Liver (tissue), 9 donors: ENCODE results near the gene TOR4A. TPM values are rescaled to one million over a fixed set of nuclear protein-coding genes. Genes with fewer than 3 reads are reported as not detected.

Experiments
- DNase-seq: peaks from one replicate; pipeline ENCODE4 v3.0.0-alpha.2; 2017; ENCODE audit warnings: low spot score
- H3K27ac ChIP-seq, 2 donors: one replicate each; pipeline ENCODE4 v1.7.0; 2013; ENCODE audit warnings: inconsistent platforms in 2 of 2, low read length in 2 of 2, control low read depth in 1 of 2, low read depth in 1 of 2, mild to moderate bottlenecking in 1 of 2
- H3K27me3 ChIP-seq, 4 donors: one replicate each; pipeline versions ENCODE4 v1.6.1 to v1.7.0; 2013; ENCODE audit warnings: low read length in 3 of 4, inconsistent platforms in 1 of 4, mild to moderate bottlenecking in 1 of 4, moderate library complexity in 1 of 4; ENCODE audit not compliant: control insufficient read depth in 4 of 4, insufficient read depth in 4 of 4
- H3K36me3 ChIP-seq, 4 donors: one replicate each; pipeline versions ENCODE4 v1.6.1 to v1.7.0; 2013; ENCODE audit warnings: low read length in 3 of 4, mild to moderate bottlenecking in 3 of 4, low read depth in 1 of 4, moderate library complexity in 1 of 4; ENCODE audit not compliant: control insufficient read depth in 4 of 4, insufficient read depth in 3 of 4
- H3K4me1 ChIP-seq, 4 donors: one replicate each; pipeline versions ENCODE4 v1.6.1 to v1.7.0; 2013; ENCODE audit warnings: low read length in 3 of 4, mild to moderate bottlenecking in 3 of 4, moderate library complexity in 1 of 4; ENCODE audit not compliant: control insufficient read depth in 4 of 4, insufficient read depth in 4 of 4
- H3K4me3 ChIP-seq, 3 donors: one replicate each; pipeline versions ENCODE4 v1.6.1 to v1.7.0; 2013; ENCODE audit warnings: low read length in 3 of 3, control low read depth in 1 of 3, low read depth in 1 of 3, mild to moderate bottlenecking in 1 of 3
- H3K9ac ChIP-seq, 2 donors: one replicate each; pipeline ENCODE4 v1.7.0; 2013; ENCODE audit warnings: low read length in 2 of 2, mild to moderate bottlenecking in 2 of 2, moderate library complexity in 2 of 2, control low read depth in 1 of 2, low read depth in 1 of 2
- H3K9me3 ChIP-seq, 4 donors: one replicate each; pipeline versions ENCODE4 v1.6.1 to v1.7.0; 2013; ENCODE audit warnings: low read length in 3 of 4; ENCODE audit not compliant: control insufficient read depth in 4 of 4
- ATF3 ChIP-seq: IDR thresholded peaks from 2 replicates; pipeline ENCODE4 v1.6.1; 2016; ENCODE audit warnings: antibody characterized with exemption
- CTCF ChIP-seq: fragments of 150-350 bp; IDR thresholded peaks from 2 replicates; pipeline ENCODE4 v1.5.1; 2017; ENCODE audit warnings: improper control_type of control experiment, low read depth, low read length; ENCODE audit not compliant: missing input control
- EGR1 ChIP-seq, 2 donors: IDR thresholded peaks; 2 replicates each; pipeline ENCODE4 v1.6.1; 2016 to 2018; ENCODE audit warnings: antibody characterized with exemption in 2 of 2, low read depth in 2 of 2
- FOXA1 ChIP-seq: IDR thresholded peaks from 2 replicates; pipeline ENCODE4 v1.6.1; 2016; ENCODE audit warnings: antibody characterized with exemption
- FOXA2 ChIP-seq: IDR thresholded peaks from 2 replicates; pipeline ENCODE4 v1.6.1; 2016; ENCODE audit warnings: antibody characterized with exemption
- GABPA ChIP-seq, 2 donors: IDR thresholded peaks in 1 of 2; conservative IDR thresholded peaks in 1 of 2; 2 replicates each; pipeline ENCODE4 v1.6.1; 2016; ENCODE audit warnings: antibody characterized with exemption in 2 of 2, mild to moderate bottlenecking in 1 of 2, moderate library complexity in 1 of 2
- HNF4A ChIP-seq, 2 donors: conservative IDR thresholded peaks; 2 replicates each; pipeline ENCODE4 v1.6.1; 2016; ENCODE audit warnings: antibody characterized with exemption in 2 of 2, mild to moderate bottlenecking in 2 of 2
- HNF4G ChIP-seq: IDR thresholded peaks from 2 replicates; pipeline ENCODE4 v1.6.1; 2016; ENCODE audit warnings: antibody characterized with exemption
- JUND ChIP-seq, 2 donors: IDR thresholded peaks; 2 replicates each; pipeline ENCODE4 v1.6.1; 2016; ENCODE audit warnings: antibody characterized with exemption in 2 of 2
- MAX ChIP-seq: IDR thresholded peaks from 2 replicates; pipeline ENCODE4 v1.6.1; 2016; ENCODE audit warnings: antibody characterized with exemption
- NR2F2 ChIP-seq: IDR thresholded peaks from 2 replicates; pipeline ENCODE4 v1.6.1; 2016; ENCODE audit warnings: antibody characterized with exemption
- RAD21 ChIP-seq, 2 donors: IDR thresholded peaks; 2 replicates each; pipeline ENCODE4 v1.6.1; 2016; ENCODE audit warnings: antibody characterized with exemption in 2 of 2, mild to moderate bottlenecking in 2 of 2
- REST ChIP-seq: IDR thresholded peaks from 2 replicates; pipeline ENCODE4 v1.6.1; 2016; ENCODE audit warnings: antibody characterized with exemption, mild to moderate bottlenecking
- RXRA ChIP-seq, 2 donors: IDR thresholded peaks; 2 replicates each; pipeline ENCODE4 v1.6.1; 2017 to 2018; ENCODE audit warnings: antibody characterized with exemption in 2 of 2, mild to moderate bottlenecking in 1 of 2
- SP1 ChIP-seq: IDR thresholded peaks from 2 replicates; pipeline ENCODE4 v1.6.1; 2018; ENCODE audit warnings: antibody characterized with exemption, mild to moderate bottlenecking
- TAF1 ChIP-seq: conservative IDR thresholded peaks from 2 replicates; pipeline ENCODE4 v1.6.1; 2016; ENCODE audit warnings: antibody characterized with exemption, mild to moderate bottlenecking
- YY1 ChIP-seq: IDR thresholded peaks from 2 replicates; pipeline ENCODE4 v1.6.1; 2016; ENCODE audit warnings: antibody characterized with exemption, mild to moderate bottlenecking
- ZBTB33 ChIP-seq: IDR thresholded peaks from 2 replicates; pipeline ENCODE4 v1.6.1; 2016; ENCODE audit warnings: antibody characterized with exemption
- WGBS: extraction: QIAGEN DNeasy Blood & Tissue Kit; methylation state at CpG from one replicate; pipeline ENCODE4 v1.1.7; 2013; 5-methylcytosine and 5-hydroxymethylcytosine counted together
- polyA plus RNA-seq, 2 donors: library from polyadenylated mRNA; stranded (reverse) in 1 of 2; unstranded in 1 of 2; fragments of 200-250 nt in 1 of 2; fragments of >200 nt in 1 of 2; fragmentation: Nextera tagmentation in 1 of 2; extraction: Ambion mirVana in 1 of 2; gene quantifications; one replicate each; pipeline versions ENCODE4 v1.2.1 to v1.2.3, GENCODE V29; 2013 to 2015
- total RNA-seq, 2 donors: library from RNA; depleted of rRNA; stranded (reverse); fragments of >200 nt; gene quantifications; one replicate each; pipeline ENCODE4 v1.2.3, GENCODE V29; 2014
- donor health status: healthy.
- donor health status: healthy.
- donor health status: healthy.
- donor health status: healthy.
- donor health status: healthy.

The TOR4A gene
- total and polyA plus RNA-seq, 4 donors, result 0.35 to 5.1 (median 4.3) TPM

- H3K4me3 ChIP-seq, result no peak overlapping the region
- WGBS, result 76% methylated on average over 15 of the region's 15 CpGs
Measured at GRCh38 chr9:137243626-137244485, 33.7 kb upstream of the TOR4A start.

More at GRCh38 chr9:137243626-137244485, 33.7 kb upstream of the TOR4A start:
- Histone ChIP-seq H3K4me1 (peaks cover 2 to 35% (median 16%) of the 10 kb centered on the region in 4 donors), H3K9me3 (no peaks in the 10 kb centered on the region), H3K27me3 (no peaks in the 10 kb centered on the region), H3K27ac (no peak overlapping the region), H3K36me3 (peaks cover 0 to 11% (median 5%) of the 10 kb centered on the region in 4 donors), H3K9ac (no peak overlapping the region)
- no peak for DNase-seq
- no peak for TF ChIP-seq YY1
- TF ChIP-seq TAF1, result no peak
- no peak for TF ChIP-seq ZBTB33
- TF ChIP-seq RAD21 (IDR thresholded peaks at IDR 0.05), result no peak
- no peak for TF ChIP-seq MAX
- TF ChIP-seq HNF4A (conservative IDR thresholded peaks at IDR 0.05), result no peak
- no peak for TF ChIP-seq EGR1 (IDR thresholded peaks at IDR 0.05; ENCODE audit: low read depth in 2 of 2)
- no peak for TF ChIP-seq JUND (IDR thresholded peaks at IDR 0.05)
- no peak for TF ChIP-seq HNF4G
- no peak for TF ChIP-seq REST
- no peak for TF ChIP-seq FOXA2
- TF ChIP-seq NR2F2, result no peak
- TF ChIP-seq FOXA1, result no peak
- no peak for TF ChIP-seq ATF3
- TF ChIP-seq RXRA (IDR thresholded peaks at IDR 0.05), result no peak
- no peak for TF ChIP-seq SP1
- no peak for TF ChIP-seq GABPA (IDR thresholded peaks at IDR 0.05 in 1 of 2, conservative IDR thresholded peaks at IDR 0.05 in 1 of 2)
- no peak for TF ChIP-seq CTCF
